Mesenchymal stem cell (in vitro differentiated cells and primary cell): ENCODE data around the gene DNAH14.
"Not testable (repeated sequence)": the region's sequence is repeated elsewhere in the genome, so short reads cannot be mapped to it uniquely, and the experiment has no call there.

Experiments used
- DNase-seq: peaks from one replicate; pipeline ENCODE4 v3.0.0-alpha.2; 2013
- H2AFZ ChIP-seq: one replicate; pipeline ENCODE4 v1.6.1; 2013; ENCODE audit warnings: low read depth, mild to moderate bottlenecking, control low read depth, inconsistent platforms, low read length, moderate library complexity
- H2AK5ac ChIP-seq: 2 replicates; pipeline ENCODE4 v1.6.1; 2013; ENCODE audit warnings: low read length, moderate library complexity, mild to moderate bottlenecking, inconsistent platforms; ENCODE audit not compliant: severe bottlenecking
- H2BK120ac ChIP-seq: one replicate; pipeline ENCODE4 v1.6.1; 2013; ENCODE audit warnings: low read depth, mild to moderate bottlenecking, inconsistent platforms, low read length, moderate library complexity
- H2BK12ac ChIP-seq, 2 experiments: one replicate each; pipeline ENCODE4 v1.6.1; 2013; ENCODE audit warnings: inconsistent platforms in 2 of 2, low read length in 2 of 2, mild to moderate bottlenecking in 2 of 2, moderate library complexity in 2 of 2, control low read depth in 1 of 2
- H2BK15ac ChIP-seq: one replicate; pipeline ENCODE4 v1.6.1; 2013; ENCODE audit warnings: mild to moderate bottlenecking, low read depth, inconsistent platforms; ENCODE audit not compliant: poor library complexity, severe bottlenecking
- H2BK5ac ChIP-seq: 2 replicates; pipeline ENCODE4 v1.6.1; 2013; ENCODE audit warnings: low read depth, mild to moderate bottlenecking, low read length, control low read depth, inconsistent platforms; ENCODE audit not compliant: poor library complexity, severe bottlenecking
- H3K14ac ChIP-seq, 2 experiments: one replicate each; pipeline ENCODE4 v1.6.1; 2013; ENCODE audit warnings: inconsistent platforms in 2 of 2, low read length in 2 of 2, control low read depth in 1 of 2, mild to moderate bottlenecking in 1 of 2, moderate library complexity in 1 of 2
- H3K18ac ChIP-seq, 2 experiments: one replicate each; pipeline ENCODE4 v1.6.1; 2013; ENCODE audit warnings: inconsistent platforms in 2 of 2, low read length in 2 of 2, control low read depth in 1 of 2, low read depth in 1 of 2, mild to moderate bottlenecking in 1 of 2
- H3K23ac ChIP-seq, 2 experiments: one replicate each; pipeline ENCODE4 v1.6.1; 2013; ENCODE audit warnings: inconsistent platforms in 2 of 2, low read length in 2 of 2, mild to moderate bottlenecking in 2 of 2, moderate library complexity in 2 of 2, control low read depth in 1 of 2
- H3K27ac ChIP-seq: 2 replicates; pipeline ENCODE4 v1.5.1; 2013; ENCODE audit warnings: mild to moderate bottlenecking, moderate library complexity, low read length, control low read depth, inconsistent platforms; ENCODE audit not compliant: poor library complexity, severe bottlenecking
- H3K27me3 ChIP-seq, 2 experiments: 2 replicates each; pipeline versions ENCODE4 v1.6.1 to v1.7.0; 2013; ENCODE audit warnings: low read length in 2 of 2, mild to moderate bottlenecking in 2 of 2, moderate library complexity in 2 of 2, control low read depth in 1 of 2, inconsistent platforms in 1 of 2; ENCODE audit not compliant: control insufficient read depth in 1 of 2, insufficient read depth in 1 of 2
- H3K36me3 ChIP-seq, 2 experiments: 2 replicates each; pipeline versions ENCODE4 v1.6.1 to v1.7.0; 2013; ENCODE audit warnings: low read length in 2 of 2, control low read depth in 1 of 2, inconsistent platforms in 1 of 2, low read depth in 1 of 2, mild to moderate bottlenecking in 1 of 2; ENCODE audit not compliant: insufficient read depth in 2 of 2, control insufficient read depth in 1 of 2
- H3K4ac ChIP-seq, 2 experiments: one replicate each; pipeline ENCODE4 v1.6.1; 2013; ENCODE audit warnings: inconsistent platforms in 2 of 2, low read length in 2 of 2, mild to moderate bottlenecking in 2 of 2, moderate library complexity in 2 of 2, control low read depth in 1 of 2, low read depth in 1 of 2
- H3K4me1 ChIP-seq: 2 replicates; pipeline ENCODE4 v1.6.1; 2013; ENCODE audit warnings: low read depth, low read length, control low read depth; ENCODE audit not compliant: control insufficient read depth, insufficient read depth
- H3K4me2 ChIP-seq: 2 replicates; pipeline ENCODE4 v1.6.1; 2013; ENCODE audit warnings: low read length, mild to moderate bottlenecking, inconsistent platforms; ENCODE audit not compliant: poor library complexity, severe bottlenecking
- H3K4me3 ChIP-seq, 2 experiments: 2 replicates each; pipeline versions ENCODE4 v1.5.1 to v1.7.0; 2013; ENCODE audit warnings: low read length in 2 of 2, mild to moderate bottlenecking in 2 of 2, control low read depth in 1 of 2, low read depth in 1 of 2; ENCODE audit not compliant: insufficient read depth in 1 of 2
- H3K79me1 ChIP-seq: replicated peaks from 2 replicates; pipeline ENCODE4 v1.6.1; 2013; ENCODE audit warnings: mild to moderate bottlenecking, control low read depth, low read length, inconsistent platforms; ENCODE audit not compliant: poor library complexity, severe bottlenecking
- H3K9ac ChIP-seq: 2 replicates; pipeline ENCODE4 v1.7.0; 2013; ENCODE audit warnings: mild to moderate bottlenecking, low read length, moderate library complexity
- H3K9me3 ChIP-seq: 2 replicates; pipeline ENCODE4 v1.7.0; 2013; ENCODE audit warnings: mild to moderate bottlenecking, low read length; ENCODE audit not compliant: control insufficient read depth
- H4K8ac ChIP-seq: one replicate; pipeline ENCODE4 v1.6.1; 2013; ENCODE audit warnings: inconsistent platforms, mild to moderate bottlenecking, low read length, moderate library complexity
- H4K91ac ChIP-seq: one replicate; pipeline ENCODE4 v1.6.1; 2013; ENCODE audit warnings: mild to moderate bottlenecking, low read length, inconsistent platforms
- whole genome bisulfite sequencing: methylation state at CpG from one replicate; pipeline ENCODE4 v1.1.7; 2013; ENCODE audit warnings: mixed read lengths; 5-methylcytosine and 5-hydroxymethylcytosine counted together

The DNAH14 gene

DNA sequence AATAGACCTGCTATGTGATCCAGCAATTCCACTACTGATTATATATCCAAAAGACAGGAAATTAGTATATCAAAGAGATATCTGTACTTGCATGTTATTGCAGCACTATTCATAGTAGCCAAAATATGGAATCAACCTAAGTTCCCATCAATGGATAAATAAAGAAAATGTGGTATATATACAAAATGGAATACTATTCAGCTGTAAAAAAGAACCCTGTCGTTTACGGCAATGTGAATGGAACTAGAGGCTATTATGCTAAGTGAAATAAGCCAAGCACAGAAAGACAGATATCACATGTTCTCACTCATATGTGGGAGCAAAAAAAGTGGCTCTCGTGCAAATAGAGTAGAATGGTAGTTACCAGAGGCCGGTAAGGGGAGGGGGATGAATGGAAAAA lies 9.2 kb downstream of the DNAH14 start:
- H3K79me1 ChIP-seq, result peaks cover 12% of the 10 kb centered on the region
- no peak overlapping the region for H2AK5ac ChIP-seq
- WGBS, result 100% methylated on average over 2 of the region's 4 CpGs
- H4K8ac ChIP-seq, result no peak overlapping the region
- H3K27me3 ChIP-seq, result no peaks in the 10 kb centered on the region
- H4K91ac ChIP-seq, result no peak overlapping the region
- no peaks in the 10 kb centered on the region for H3K4me1 ChIP-seq
- no peak overlapping the region for H2BK15ac ChIP-seq
- H3K36me3 ChIP-seq, result no peaks in the 10 kb centered on the region
- no peak overlapping the region for H3K23ac ChIP-seq
- H3K14ac ChIP-seq, result no peak overlapping the region
- H2AFZ ChIP-seq, result no peak overlapping the region
- H3K4me2 ChIP-seq, result no peak overlapping the region
- H2BK120ac ChIP-seq, result no peak overlapping the region
- H3K4me3 ChIP-seq, result no peak overlapping the region
- no peak for DNase-seq
- H3K9me3 ChIP-seq, result peaks cover 51% of the 10 kb centered on the region
- no peak overlapping the region for H2BK5ac ChIP-seq
- no peak overlapping the region for H3K4ac ChIP-seq
- no peak overlapping the region for H3K9ac ChIP-seq
- no peak overlapping the region for H3K18ac ChIP-seq
- no peak overlapping the region for H2BK12ac ChIP-seq
- no peak overlapping the region for H3K27ac ChIP-seq

DNA sequence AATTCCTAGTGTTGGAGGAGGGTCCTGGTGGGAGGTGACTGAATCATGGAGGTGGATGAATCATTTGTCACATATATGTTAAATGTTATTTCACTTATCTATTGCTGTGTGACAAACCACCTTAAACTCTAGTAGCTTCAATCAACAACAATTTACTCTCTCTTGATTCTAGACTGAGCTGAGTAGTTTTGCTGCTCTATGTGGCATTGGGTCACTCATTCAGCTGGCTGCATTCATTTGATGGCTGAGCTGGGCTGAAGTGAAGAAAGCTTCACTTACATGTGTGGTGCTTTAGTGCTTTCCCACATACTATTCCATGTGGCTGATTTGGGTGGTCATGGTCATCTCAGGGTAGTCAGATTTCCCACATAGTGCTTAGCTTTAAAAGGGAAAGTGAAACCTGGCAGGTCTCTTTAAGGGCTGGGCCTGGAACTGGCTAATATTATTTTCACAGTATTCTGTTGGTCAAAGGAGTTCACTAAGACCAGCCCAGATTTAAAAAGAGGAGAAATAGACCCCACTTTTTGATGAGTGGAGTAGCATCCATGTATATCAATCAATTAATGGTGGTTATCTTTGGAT lies 10.5 kb downstream of the DNAH14 start:
- Histone ChIP-seq H2AFZ (no peak overlapping the region), H3K9me3 (peaks cover 38% of the 10 kb centered on the region), H3K4me1 (no peaks in the 10 kb centered on the region), H3K23ac (no peak overlapping the region), H2BK15ac (no peak overlapping the region), H2BK5ac (no peak overlapping the region), H3K14ac (no peak overlapping the region), H3K9ac (no peak overlapping the region), H3K79me1 (peaks cover 8% of the 10 kb centered on the region), H3K4me2 (no peak overlapping the region), H2BK120ac (no peak overlapping the region), H4K8ac (no peak overlapping the region), H2BK12ac (no peak overlapping the region), H3K4me3 (no peak overlapping the region), H3K27me3 (no peaks in the 10 kb centered on the region), H3K4ac (no peak overlapping the region), H3K27ac (no peak overlapping the region), H4K91ac (no peak overlapping the region), H2AK5ac (no peak overlapping the region), H3K18ac (no peak overlapping the region), H3K36me3 (no peaks in the 10 kb centered on the region)
- DNase-seq, result peak; percentile 41

DNA sequence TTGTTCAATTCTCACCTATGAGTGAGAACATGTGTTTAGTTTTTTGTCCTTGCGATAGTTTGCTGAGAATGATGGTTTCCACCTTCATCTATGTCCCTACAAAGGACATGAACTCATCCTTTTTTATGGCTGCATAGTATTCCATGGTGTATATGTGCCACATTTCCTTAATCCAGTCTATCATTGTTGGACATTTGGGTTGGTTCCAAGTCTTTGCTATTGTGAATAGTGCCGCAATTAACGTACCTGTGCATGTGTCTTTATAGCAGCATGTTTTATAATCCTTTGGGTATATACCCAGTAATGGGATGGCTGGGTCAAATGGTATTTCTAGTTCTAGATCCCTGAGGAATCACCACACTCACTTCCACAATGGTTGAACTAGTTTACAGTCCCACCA lies 11.3 kb downstream of the DNAH14 start:
- H3K36me3 ChIP-seq, DNase-seq, H2BK120ac ChIP-seq, H3K23ac ChIP-seq, H3K27me3 ChIP-seq, H2AFZ ChIP-seq, H3K9ac ChIP-seq, H3K4me1 ChIP-seq, H3K4ac ChIP-seq, H2BK15ac ChIP-seq, H4K8ac ChIP-seq, H3K27ac ChIP-seq, H3K14ac ChIP-seq, H2BK5ac ChIP-seq, H3K4me2 ChIP-seq, H2BK12ac ChIP-seq, H3K18ac ChIP-seq, H3K79me1 ChIP-seq, H2AK5ac ChIP-seq, H3K4me3 ChIP-seq, H4K91ac ChIP-seq: not testable (repeated sequence)
- H3K9me3 ChIP-seq, result peaks cover 30% of the 10 kb centered on the region
- WGBS, result no CpG with 5 or more reads among the region's 3 CpGs

DNA sequence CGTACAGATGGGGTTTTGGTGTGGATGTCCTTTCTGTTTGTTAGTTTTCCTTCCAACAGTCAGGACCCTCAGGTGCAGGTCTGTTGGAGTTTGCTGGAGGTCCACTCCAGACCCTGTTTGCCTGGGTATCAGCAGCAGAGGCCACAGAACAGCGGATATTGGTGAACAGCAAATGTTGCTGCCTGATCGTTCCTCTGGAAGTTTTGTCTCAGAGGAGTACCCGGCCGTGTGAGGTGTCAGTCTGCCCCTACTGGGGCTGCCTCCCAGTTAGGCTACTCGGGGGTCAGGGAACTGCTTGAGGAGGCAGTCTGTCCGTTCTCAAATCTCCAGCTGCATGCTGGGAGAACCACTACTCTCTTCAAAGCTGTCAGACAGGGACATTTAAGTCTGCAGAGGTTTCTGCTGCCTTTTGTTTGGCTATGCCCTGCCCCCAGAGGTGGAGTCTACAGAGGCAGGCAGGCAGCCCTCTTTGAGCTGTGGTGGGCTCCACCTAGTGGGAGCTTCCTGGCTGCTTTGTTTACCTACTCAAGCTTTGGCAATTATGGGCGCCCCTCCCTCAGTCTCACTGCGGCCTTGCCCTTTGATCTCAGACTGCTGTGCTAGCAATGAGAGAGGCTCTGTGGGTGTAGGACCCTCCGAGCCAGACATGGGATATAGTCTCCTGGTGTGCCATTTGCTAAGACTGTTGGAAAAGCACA lies 16.3 kb downstream of the DNAH14 start:
- H4K91ac ChIP-seq, DNase-seq, H3K4me2 ChIP-seq, H4K8ac ChIP-seq, H2BK12ac ChIP-seq, H3K14ac ChIP-seq, H2BK5ac ChIP-seq, H3K4me1 ChIP-seq, H2AFZ ChIP-seq, H3K23ac ChIP-seq, H2BK120ac ChIP-seq, H3K36me3 ChIP-seq, H3K27ac ChIP-seq, H2BK15ac ChIP-seq, H3K9ac ChIP-seq, H3K4me3 ChIP-seq, H3K9me3 ChIP-seq, H3K18ac ChIP-seq, H3K27me3 ChIP-seq, H3K4ac ChIP-seq, H2AK5ac ChIP-seq, H3K79me1 ChIP-seq: not testable (repeated sequence)
- WGBS, result 88% methylated on average over 10 of the region's 10 CpGs
